H1 (cell line): ENCODE measurements around the gene OGT. TPM values are rescaled to one million over a fixed set of nuclear protein-coding genes. Genes with fewer than 3 reads are reported as not detected.

ENCODE experiments used
- CTCF ChIA-PET: fragments of 300-600 bp; sonication (Branson Sonifier 250); formaldehyde crosslinking; loops from one replicate; lab custom pipeline; 2021; ENCODE audit not compliant: partially characterized antibody; lab: Charles Lee
- POLR2A ChIA-PET: fragments of 300-600 bp; sonication (Branson Sonifier 250); formaldehyde crosslinking; loops from one replicate; lab custom pipeline; 2021; ENCODE audit warnings: inconsistent platforms; ENCODE audit not compliant: partially characterized antibody; lab: Charles Lee
- DNase-seq, 2 experiments: peaks; one replicate each; pipeline versions ENCODE4 v3.0.0 to v3.0.0-alpha.2; 2010 to 2022; ENCODE audit warnings: low spot score in 2 of 2, low read depth in 1 of 2, mixed read lengths in 1 of 2
- FAIRE-seq: peaks from 2 replicates; lab custom pipeline; 2011; peaks lifted over from hg19 to GRCh38; lab: Jason Lieb, UNC
- H2AFZ ChIP-seq: 2 replicates; pipeline ENCODE4 v1.8.1; 2012; ENCODE audit warnings: low read length, inconsistent platforms
- H2AK5ac ChIP-seq: 2 replicates; pipeline ENCODE4 v1.6.1; 2013; ENCODE audit warnings: low read depth, low read length
- H2BK120ac ChIP-seq: replicated peaks from 2 replicates; pipeline ENCODE3; 2013; ENCODE audit warnings: low read depth, low read length, inconsistent platforms
- H2BK12ac ChIP-seq: 2 replicates; pipeline ENCODE4 v1.6.1; 2013; ENCODE audit warnings: low read depth, low read length
- H2BK15ac ChIP-seq: 2 replicates; pipeline ENCODE4 v1.6.1; 2013; ENCODE audit warnings: low read length
- H2BK20ac ChIP-seq: 2 replicates; pipeline ENCODE4 v1.6.1; 2013; ENCODE audit warnings: low read length
- H2BK5ac ChIP-seq: 2 replicates; pipeline ENCODE4 v1.6.1; 2013; ENCODE audit warnings: low read depth, low read length
- H3K14ac ChIP-seq: 2 replicates; pipeline ENCODE4 v1.6.1; 2013; ENCODE audit warnings: inconsistent platforms; ENCODE audit not compliant: insufficient read length
- H3K18ac ChIP-seq: 2 replicates; pipeline ENCODE4 v1.6.1; 2013; ENCODE audit warnings: low read length; ENCODE audit errors: extremely low read depth
- H3K23ac ChIP-seq: 2 replicates; pipeline ENCODE4 v1.6.1; 2013; ENCODE audit warnings: inconsistent platforms; ENCODE audit not compliant: insufficient read length
- H3K23me2 ChIP-seq: 2 replicates; pipeline ENCODE4 v1.6.1; 2013; ENCODE audit warnings: low read depth, low read length
- H3K27ac ChIP-seq: 2 replicates; pipeline ENCODE4 v1.6.1; 2011; ENCODE audit warnings: low read depth, low read length, inconsistent platforms
- H3K27me3 ChIP-seq, 4 experiments: replicated peaks in 1 of 4; 1 replicate in 1 of 4; 2 replicates in 3 of 4; pipeline versions ENCODE4 v1.6.1 to v1.8.1; 2011 to 2013; ENCODE audit warnings: low read length in 3 of 4, mild to moderate bottlenecking in 3 of 4, inconsistent platforms in 2 of 4, mixed read lengths in 2 of 4, moderate library complexity in 1 of 4; ENCODE audit not compliant: control insufficient read depth in 3 of 4, insufficient read depth in 3 of 4; ENCODE audit errors: extremely low read depth in 1 of 4
- H3K36me3 ChIP-seq, 4 experiments: 2 replicates each; pipeline versions ENCODE4 v1.6.1 to v1.8.1; 2011 to 2013; ENCODE audit warnings: mild to moderate bottlenecking in 4 of 4, low read length in 3 of 4, moderate library complexity in 2 of 4, control low read depth in 1 of 4, inconsistent platforms in 1 of 4; ENCODE audit not compliant: insufficient read depth in 4 of 4, control insufficient read depth in 2 of 4
- H3K4ac ChIP-seq: replicated peaks from 2 replicates; pipeline ENCODE3; 2013; ENCODE audit warnings: low read length, low read depth, mixed read lengths, inconsistent platforms; ENCODE audit not compliant: insufficient read length
- H3K4me1 ChIP-seq, 4 experiments: replicated peaks in 1 of 4; 1 replicate in 1 of 4; 2 replicates in 3 of 4; pipeline versions ENCODE4 v1.6.1 to v1.8.1; 2011 to 2013; ENCODE audit warnings: low read length in 3 of 4, inconsistent platforms in 2 of 4, mixed read lengths in 1 of 4; ENCODE audit not compliant: insufficient read depth in 4 of 4, control insufficient read depth in 3 of 4
- H3K4me2 ChIP-seq, 2 experiments: 2 replicates each; pipeline versions ENCODE4 v1.6.1 to v1.8.1; 2011 to 2013; ENCODE audit warnings: low read depth in 2 of 2, low read length in 2 of 2, control low read depth in 1 of 2, inconsistent platforms in 1 of 2, mild to moderate bottlenecking in 1 of 2; ENCODE audit not compliant: insufficient read depth in 1 of 2
- H3K4me3 ChIP-seq, 4 experiments: fragments of 200-600, 300-600 bp in 1 of 4; sonication (generic), shearing (Covaris generic), sonication (Bioruptor Twin) in 1 of 4; 2 replicates each; pipeline versions ENCODE4 v1.5.1 to v1.8.1; 2011 to 2016; ENCODE audit warnings: low read length in 4 of 4, low read depth in 3 of 4, control low read depth in 2 of 4, inconsistent platforms in 2 of 4, mild to moderate bottlenecking in 2 of 4, mixed read lengths in 1 of 4, moderate library complexity in 1 of 4; ENCODE audit not compliant: insufficient read depth in 2 of 4; ENCODE audit errors: extremely low read depth in 1 of 4
- H3K56ac ChIP-seq: replicated peaks from 2 replicates; pipeline ENCODE3; 2013; ENCODE audit warnings: low read depth, mild to moderate bottlenecking, mixed read lengths, low read length, inconsistent platforms; ENCODE audit not compliant: insufficient read length
- H3K79me1 ChIP-seq: 2 replicates; pipeline ENCODE4 v1.6.1; 2013; ENCODE audit warnings: low read depth, low read length, control low read depth
- H3K79me2 ChIP-seq, 2 experiments: 2 replicates each; pipeline versions ENCODE4 v1.6.1 to v1.8.1; 2012 to 2013; ENCODE audit warnings: low read length in 2 of 2, mild to moderate bottlenecking in 2 of 2, inconsistent platforms in 1 of 2; ENCODE audit not compliant: insufficient read depth in 2 of 2, control insufficient read depth in 1 of 2
- H3K9ac ChIP-seq, 4 experiments: replicated peaks in 1 of 4; 1 replicate in 1 of 4; 2 replicates in 3 of 4; pipeline versions ENCODE4 v1.6.1 to v1.8.1; 2011 to 2013; ENCODE audit warnings: low read depth in 3 of 4, low read length in 3 of 4, control low read depth in 2 of 4, mild to moderate bottlenecking in 2 of 4, moderate library complexity in 2 of 4, inconsistent platforms in 1 of 4; ENCODE audit errors: extremely low read depth in 1 of 4
- H3K9me3 ChIP-seq, 2 experiments: 2 replicates each; pipeline versions ENCODE4 v1.6.1 to v1.8.1; 2012 to 2013; ENCODE audit warnings: mild to moderate bottlenecking in 2 of 2, moderate library complexity in 2 of 2, control low read depth in 1 of 2, inconsistent platforms in 1 of 2, low read depth in 1 of 2, low read length in 1 of 2, mixed read lengths in 1 of 2; ENCODE audit not compliant: insufficient read depth in 2 of 2
- H4K20me1 ChIP-seq, 2 experiments: replicated peaks in 1 of 2; 2 replicates each; pipeline versions ENCODE3 to v1.8.1; 2011 to 2013; ENCODE audit warnings: inconsistent platforms in 2 of 2, low read length in 2 of 2, mild to moderate bottlenecking in 1 of 2; ENCODE audit not compliant: insufficient read depth in 2 of 2, control insufficient read depth in 1 of 2
- H4K5ac ChIP-seq: 2 replicates; pipeline ENCODE4 v1.6.1; 2013; ENCODE audit warnings: low read length, low read depth, mixed read lengths, inconsistent platforms; ENCODE audit not compliant: insufficient read length
- H4K8ac ChIP-seq: 2 replicates; pipeline ENCODE4 v1.8.0; 2013; ENCODE audit warnings: mild to moderate bottlenecking, moderate library complexity, low read length, inconsistent platforms; ENCODE audit not compliant: insufficient read depth; ENCODE audit errors: extremely low read depth
- H4K91ac ChIP-seq: replicated peaks from 2 replicates; pipeline ENCODE3; 2013; ENCODE audit warnings: low read length, mixed read lengths, inconsistent platforms; ENCODE audit not compliant: insufficient read length
- POLR2AphosphoS5 ChIP-seq: IDR thresholded peaks from 2 replicates; pipeline ENCODE4 v1.6.1; 2011; ENCODE audit warnings: low read depth, low read length
- SAP30 ChIP-seq: fragments of 300-600 bp; sonication (generic); IDR thresholded peaks from 2 replicates; pipeline ENCODE4 v1.7.1; 2012; ENCODE audit warnings: low read length, moderate library complexity, mild to moderate bottlenecking, inconsistent platforms; ENCODE audit not compliant: insufficient read depth, insufficient replicate concordance
- TAF7 ChIP-seq: optimal IDR thresholded peaks from 2 replicates; pipeline ENCODE3; 2011; ENCODE audit warnings: low read depth, mild to moderate bottlenecking, inconsistent platforms, low read length, moderate library complexity, borderline replicate concordance
- WGBS, 2 experiments: shearing (Covaris generic) in 1 of 2; methylation state at CpG; one replicate each; pipeline versions ENCODE4 v1.1.6 to v1.1.7; 2013 to 2015; ENCODE audit warnings: low lambda C conversion rate in 2 of 2, mixed read lengths in 2 of 2, inconsistent platforms in 1 of 2, low coverage in 1 of 2, missing lambda C conversion rate in 1 of 2; ENCODE audit not compliant: insufficient replicate concordance in 2 of 2, insufficient coverage in 1 of 2, insufficient read length in 1 of 2; ENCODE audit errors: extremely low coverage in 1 of 2, missing lambda C conversion rate in 1 of 2; 5-methylcytosine and 5-hydroxymethylcytosine counted together
- polyA plus RNA-seq, 7 experiments: library from polyadenylated mRNA; depleted of rRNA in 3 of 7; stranded (reverse) in 5 of 7; unstranded in 2 of 7; fragments of >200 nt in 5 of 7; fragments of 200-250 nt in 2 of 7; gene quantifications; 1 replicate in 5 of 7; 2 replicates in 1 of 7; 4 replicates in 1 of 7; pipeline versions ENCODE4 v1.2.1 to v1.2.3, GENCODE V29; 2011 to 2013; ENCODE audit warnings: missing spikeins in 2 of 7, mixed read lengths in 2 of 7
- total RNA-seq: library from RNA; stranded (reverse); fragmentation: NEBNext Ultra II Directional; extraction: Animal tissue kit (Norgen Biotek cat#: 25700); gene quantifications from 2 replicates; pipeline ENCODE4 v1.2.1, GENCODE V29; 2021

The OGT gene
- total and polyA plus RNA-seq, 2 of the 8 experiments (the other 6 are each of a cell fraction or from before 2014, with no cell fraction given) = 130 to 169 TPM

- no peak overlapping the region for H2BK15ac ChIP-seq
- no peak overlapping the region for H3K4ac ChIP-seq
- no peak overlapping the region for H2BK20ac ChIP-seq
- H3K14ac ChIP-seq = no peak overlapping the region
- DNase-seq (no peak), FAIRE-seq (no peak)
- no peaks in the 10 kb centered on the region for H3K9me3 ChIP-seq
- no peaks in the 10 kb centered on the region for H4K20me1 ChIP-seq
- H3K27ac ChIP-seq = no peak overlapping the region
- H2AK5ac ChIP-seq = no peak overlapping the region
- no peaks in the 10 kb centered on the region for H3K27me3 ChIP-seq
- peaks cover 0 to 5% (median 0%) of the 10 kb centered on the region in 4 experiments; a peak in 1 of 7 replicates for H3K4me1 ChIP-seq
- WGBS, 2 experiments = 82% methylated on average over 6 of the region's 6 CpGs; no CpG with 5 or more reads in 1 of the 2 experiments
- no peak overlapping the region for H3K18ac ChIP-seq
- no peaks in the 10 kb centered on the region for H3K23me2 ChIP-seq
- ChIA-PET CTCF (interaction anchor here (0.7 to 2.4 kb wide), 4 partner anchors 12 to 79 kb away, joined by 3 to 17 read pairs (median 6); no protein-coding TSS in a partner anchor), POLR2A (interaction anchor here (1.2 kb wide), 1 partner anchor 255 kb away, joined by 3 read pairs; the partner anchor contains the start of gene TAF1)
- H3K56ac ChIP-seq = no peak overlapping the region
- no peak overlapping the region for H4K8ac ChIP-seq
- no peak overlapping the region for H3K9ac ChIP-seq
- H2BK120ac ChIP-seq = no peak overlapping the region
- H3K36me3 ChIP-seq = no peaks in the 10 kb centered on the region
- no peak overlapping the region for H2AFZ ChIP-seq
- no peak overlapping the region for H3K23ac ChIP-seq
- H4K91ac ChIP-seq = no peak overlapping the region
- no peak overlapping the region for H2BK12ac ChIP-seq
- no peaks in the 10 kb centered on the region for H3K79me1 ChIP-seq
- H3K79me2 ChIP-seq = no peaks in the 10 kb centered on the region
- no peak overlapping the region for H4K5ac ChIP-seq
- no peak overlapping the region for H3K4me2 ChIP-seq
- no peak overlapping the region for H3K4me3 ChIP-seq
- H2BK5ac ChIP-seq = no peak overlapping the region
- TF ChIP-seq TAF7 (no peak), SAP30 (no peak), POLR2AphosphoS5 (no peak)
These were observed 88.7 kb downstream of the OGT start for GRCh38 chrX:71621603-71622002.
